GM23338 (cell line): ENCODE results near the gene FMN2. TPM values are rescaled to one million over a fixed set of nuclear protein-coding genes. Genes with fewer than 3 reads are reported as not detected.

Experiments used
- ATAC-seq: fragments of 200-7000 bp; cut with Tn5 transposase; 3 replicates; pipeline ENCODE4 v1.9.1; 2020
- DNase-seq: peaks from one replicate; pipeline ENCODE4 v3.0.0-alpha.2; 2015; ENCODE audit warnings: low spot score
- H2AFZ ChIP-seq: fragments of 200-600 bp; sonication (generic); 2 replicates; pipeline ENCODE4 v1.8.0; 2016; ENCODE audit warnings: antibody characterized with exemption, mild to moderate bottlenecking, moderate library complexity
- H3F3A ChIP-seq: fragments of 200-600 bp; sonication (generic); replicated peaks from 2 replicates; pipeline ENCODE4 v1.8.0; 2017; ENCODE audit warnings: antibody characterized with exemption, mixed run types, low read depth
- H3K27ac ChIP-seq: fragments of 200-600 bp; sonication (generic); 2 replicates; pipeline ENCODE4 v1.6.1; 2016; ENCODE audit warnings: low read depth
- H3K27me3 ChIP-seq: fragments of 200-600 bp; sonication (generic); 2 replicates; pipeline ENCODE4 v1.8.0; 2016; ENCODE audit warnings: mild to moderate bottlenecking, mixed run types, moderate library complexity; ENCODE audit not compliant: insufficient read depth
- H3K36me3 ChIP-seq: fragments of 200-600 bp; sonication (generic); 2 replicates; pipeline ENCODE4 v1.8.0; 2016; ENCODE audit warnings: mild to moderate bottlenecking; ENCODE audit not compliant: insufficient read depth
- H3K4me1 ChIP-seq: fragments of 200-600 bp; sonication (generic); 2 replicates; pipeline ENCODE4 v1.8.0; 2016; ENCODE audit warnings: mild to moderate bottlenecking, moderate library complexity; ENCODE audit not compliant: insufficient read depth
- H3K4me2 ChIP-seq: fragments of 200-600 bp; sonication (generic); 2 replicates; pipeline ENCODE4 v1.7.1; 2017; ENCODE audit warnings: mixed run types
- H3K4me3 ChIP-seq: fragments of 200-600 bp; sonication (generic); 2 replicates; pipeline ENCODE4 v1.6.1; 2016; ENCODE audit warnings: mixed run types
- H3K79me2 ChIP-seq: fragments of 200-600 bp; sonication (generic); replicated peaks from 2 replicates; pipeline ENCODE4 v1.8.0; 2017; ENCODE audit warnings: mild to moderate bottlenecking; ENCODE audit not compliant: insufficient read depth
- H3K9me2 ChIP-seq: fragments of 200-600 bp; sonication (generic); 2 replicates; pipeline ENCODE4 v1.8.0; 2017; ENCODE audit not compliant: insufficient read depth
- H4K20me1 ChIP-seq: fragments of 200-600 bp; sonication (generic); replicated peaks from 2 replicates; pipeline ENCODE4 v1.8.0; 2017; ENCODE audit warnings: mild to moderate bottlenecking; ENCODE audit not compliant: insufficient read depth
- H3K27ac Mint-ChIP-seq: 2 replicates; pipeline ENCODE4 v1.8.0; 2020; ENCODE audit warnings: inconsistent platforms, mild to moderate bottlenecking, moderate library complexity, mixed read lengths
- H3K27me3 Mint-ChIP-seq: 3 replicates; pipeline ENCODE4 v1.8.0; 2022; ENCODE audit warnings: low read depth, mild to moderate bottlenecking, moderate library complexity, mixed read lengths, inconsistent platforms; ENCODE audit not compliant: insufficient read depth, poor library complexity
- H3K36me3 Mint-ChIP-seq: 3 replicates; pipeline ENCODE4 v1.8.0; 2021; ENCODE audit warnings: low read depth, mild to moderate bottlenecking, inconsistent platforms, moderate library complexity, mixed read lengths
- H3K4me1 Mint-ChIP-seq: 3 replicates; pipeline ENCODE4 v1.8.0; 2020; ENCODE audit warnings: mild to moderate bottlenecking, inconsistent platforms, mixed read lengths
- H3K4me3 Mint-ChIP-seq: 3 replicates; pipeline ENCODE4 v1.8.0; 2021; ENCODE audit warnings: moderate library complexity, mild to moderate bottlenecking, inconsistent platforms, mixed read lengths
- H3K9me3 Mint-ChIP-seq: 3 replicates; pipeline ENCODE4 v1.8.0; 2020; ENCODE audit warnings: moderate library complexity, mild to moderate bottlenecking, inconsistent platforms, mixed read lengths
- CREB1 ChIP-seq: fragments of 250-450 bp; sonication (Bioruptor Pico); IDR thresholded peaks from 2 replicates; pipeline ENCODE4 v1.5.0; 2020; ENCODE audit warnings: low read depth, mild to moderate bottlenecking, moderate library complexity
- CTCF ChIP-seq, 2 experiments: fragments of 200-600 bp in 1 of 2; sonication (generic) in 1 of 2; conservative IDR thresholded peaks; 2 replicates each; pipeline versions ENCODE4 v1.5.1 to v1.6.1; 2016 to 2017; ENCODE audit warnings: antibody characterized with exemption in 2 of 2, low read depth in 2 of 2, mild to moderate bottlenecking in 2 of 2, moderate library complexity in 1 of 2
- ETS1 ChIP-seq: IDR thresholded peaks from 2 replicates; pipeline ENCODE4 v1.6.1; 2016; ENCODE audit warnings: antibody characterized with exemption
- EZH2 ChIP-seq: fragments of 200-600 bp; sonication (generic); IDR thresholded peaks from one replicate; pipeline ENCODE4 v1.8.0; 2017; ENCODE audit warnings: antibody characterized with exemption, mild to moderate bottlenecking, low read depth; ENCODE audit not compliant: unreplicated experiment
- EZH2phosphoT487 ChIP-seq: fragments of 200-600 bp; sonication (generic); IDR thresholded peaks from one replicate; pipeline ENCODE4 v1.8.1; 2018; ENCODE audit warnings: antibody characterized with exemption; ENCODE audit not compliant: unreplicated experiment
- JUNB ChIP-seq: IDR thresholded peaks from one replicate; pipeline ENCODE4 v1.6.1; 2016; ENCODE audit warnings: antibody characterized with exemption; ENCODE audit not compliant: unreplicated experiment
- REST ChIP-seq: IDR thresholded peaks from one replicate; pipeline ENCODE4 v1.6.1; 2018; ENCODE audit warnings: antibody characterized with exemption; ENCODE audit not compliant: unreplicated experiment
- STAT1 ChIP-seq: IDR thresholded peaks from one replicate; pipeline ENCODE4 v1.6.1; 2016; ENCODE audit warnings: antibody characterized with exemption; ENCODE audit not compliant: unreplicated experiment
- ZNF114 ChIP-seq: fragments of 250-450 bp; sonication (Bioruptor Pico); IDR thresholded peaks from 2 replicates; pipeline ENCODE4 v1.5.0; 2020; ENCODE audit warnings: mild to moderate bottlenecking, moderate library complexity
- ZNF331 ChIP-seq: fragments of 250-450 bp; sonication (Bioruptor Pico); IDR thresholded peaks from 2 replicates; pipeline ENCODE4 v1.5.0; 2020; ENCODE audit warnings: low read depth, mild to moderate bottlenecking, moderate library complexity
- polyA plus RNA-seq: library from polyadenylated mRNA; unstranded; fragments of >200 nt; fragmentation: Nextera tagmentation; extraction: Ambion mirVana; gene quantifications from 2 replicates; pipeline ENCODE4 v1.2.1, GENCODE V29; 2016
- total RNA-seq: library from RNA; depleted of rRNA; stranded (reverse); fragments of >200 nt; shearing (Covaris generic); gene quantifications from 2 replicates; pipeline ENCODE4 v1.2.3, GENCODE V29; 2014

The FMN2 gene
- total and polyA plus RNA-seq, 2 experiments from 2014 or later: 1.5 to 2.5 TPM

- TF ChIP-seq ETS1: no peak
- TF ChIP-seq CTCF (conservative IDR thresholded peaks at IDR 0.05; ENCODE audit: low read depth in 2 of 2): no peak
- no peak for TF ChIP-seq EZH2
- no peak for TF ChIP-seq CREB1
- no peak for TF ChIP-seq JUNB
- TF ChIP-seq REST: no peak
Measured at GRCh38 chr1:240245629-240246020, 153.9 kb downstream of the FMN2 start (continued).

GRCh38 chr1:240247899-240248298 is 156.2 kb downstream of the FMN2 start:
- no peak for ATAC-seq
- no peak overlapping the region for H3K27ac Mint-ChIP-seq
- Histone ChIP-seq H4K20me1 (no peaks in the 10 kb centered on the region), H3K36me3 (no peaks in the 10 kb centered on the region), H3K4me1 (peaks cover 13% of the 10 kb centered on the region), H3K79me2 (no peaks in the 10 kb centered on the region), H3K27me3 (no peaks in the 10 kb centered on the region), H3K27ac (no peak overlapping the region), H3K9me2 (no peaks in the 10 kb centered on the region), H3K4me2 (no peak overlapping the region), H3K4me3 (no peak overlapping the region), H2AFZ (no peak overlapping the region), H3F3A (no peaks in the 10 kb centered on the region)
- H3K4me1 Mint-ChIP-seq: peaks cover 17% of the 10 kb centered on the region
- no peak for DNase-seq
- H3K27me3 Mint-ChIP-seq: no peaks in the 10 kb centered on the region
- no peak overlapping the region for H3K4me3 Mint-ChIP-seq
- no peaks in the 10 kb centered on the region for H3K36me3 Mint-ChIP-seq
- peaks cover 4% of the 10 kb centered on the region; the same call in 1 of the 3 replicates for H3K9me3 Mint-ChIP-seq
- TF ChIP-seq STAT1 (no peak), ZNF114 (no peak), CREB1 (no peak), ZNF331 (CRISPR knock-in tag) (no peak), ETS1 (no peak), EZH2phosphoT487 (no peak), CTCF (conservative IDR thresholded peaks at IDR 0.05; ENCODE audit: low read depth in 2 of 2) (no peak), EZH2 (no peak)
